RWPE2 (cell line): ENCODE results near the gene WRNIP1.

ENCODE experiments used
- ATAC-seq: fragments of 200-7000 bp; cut with Tn5 transposase; 3 replicates; pipeline ENCODE4 v1.9.1; 2021; ENCODE audit warnings: low read depth
- DNase-seq: peaks from one replicate; pipeline ENCODE4 v3.0.0-alpha.2; 2020; ENCODE audit warnings: low spot score
- H3K27ac ChIP-seq: fragments of 450-650 bp; 2 replicates; pipeline ENCODE4 v1.5.1; 2017; ENCODE audit warnings: mild to moderate bottlenecking; ENCODE audit not compliant: poor library complexity, severe bottlenecking
- H3K27me3 ChIP-seq: fragments of 250-450 bp; sonication (Bioruptor Pico); 2 replicates; pipeline ENCODE4 v1.5.1; 2021; ENCODE audit warnings: mild to moderate bottlenecking, moderate library complexity; ENCODE audit not compliant: insufficient read depth, poor library complexity, severe bottlenecking
- H3K36me3 ChIP-seq: fragments of 250-450 bp; sonication (Bioruptor Pico); 2 replicates; pipeline ENCODE4 v1.5.1; 2020; ENCODE audit warnings: low read depth, mild to moderate bottlenecking, moderate library complexity
- H3K4me1 ChIP-seq: fragments of 250-450 bp; sonication (Bioruptor Pico); 2 replicates; pipeline ENCODE4 v1.5.1; 2021; ENCODE audit warnings: mild to moderate bottlenecking, moderate library complexity; ENCODE audit not compliant: insufficient read depth, poor library complexity, severe bottlenecking
- H3K4me3 ChIP-seq: fragments of 250-450 bp; sonication (Bioruptor Pico); 2 replicates; pipeline ENCODE4 v1.5.1; 2021; ENCODE audit warnings: mild to moderate bottlenecking, moderate library complexity; ENCODE audit not compliant: severe bottlenecking
- H3K9me3 ChIP-seq: fragments of 250-450 bp; sonication (Bioruptor Pico); 2 replicates; pipeline ENCODE4 v1.5.1; 2021; ENCODE audit warnings: mild to moderate bottlenecking, moderate library complexity; ENCODE audit not compliant: severe bottlenecking
- CTCF ChIP-seq: fragments of 450-650 bp; IDR thresholded peaks from one replicate; pipeline ENCODE4 v1.5.1; 2017; ENCODE audit warnings: mild to moderate bottlenecking, moderate library complexity; ENCODE audit not compliant: poor library complexity, severe bottlenecking

Gene WRNIP1

GRCh38 chr6:2744209-2744771 is 20.9 kb upstream of the WRNIP1 start:
- Histone ChIP-seq H3K4me3 (no peak overlapping the region), H3K4me1 (no peaks in the 10 kb centered on the region), H3K9me3 (no peaks in the 10 kb centered on the region), H3K27me3 (no peaks in the 10 kb centered on the region), H3K36me3 (no peaks in the 10 kb centered on the region), H3K27ac (no peak overlapping the region)
- DNase-seq (no peak), ATAC-seq (no peak)
- peak; percentile 45 for TF ChIP-seq CTCF

GRCh38 chr6:2744778-2745177 is 20.4 kb upstream of the WRNIP1 start:
- no peak for DNase-seq
- no peaks in the 10 kb centered on the region for H3K4me1 ChIP-seq
- ATAC-seq: no peak

GRCh38 chr6:2745246-2745645 is 19.9 kb upstream of the WRNIP1 start:
- no peak for ATAC-seq
- Histone ChIP-seq H3K4me3 (no peak overlapping the region), H3K9me3 (no peaks in the 10 kb centered on the region), H3K36me3 (no peaks in the 10 kb centered on the region), H3K4me1 (no peaks in the 10 kb centered on the region), H3K27ac (no peak overlapping the region), H3K27me3 (no peaks in the 10 kb centered on the region)
- no peak for TF ChIP-seq CTCF
- no peak for DNase-seq

More at GRCh38 chr6:2744778-2745177, 20.4 kb upstream of the WRNIP1 start:
- Histone ChIP-seq H3K27me3 (no peaks in the 10 kb centered on the region), H3K27ac (no peak overlapping the region), H3K4me3 (no peak overlapping the region), H3K36me3 (no peaks in the 10 kb centered on the region), H3K9me3 (no peaks in the 10 kb centered on the region)
- peak; percentile 16 for TF ChIP-seq CTCF

- Histone ChIP-seq H3K4me1 (no peaks in the 10 kb centered on the region), H3K27ac (no peak overlapping the region), H3K36me3 (no peaks in the 10 kb centered on the region), H3K4me3 (no peak overlapping the region), H3K9me3 (no peaks in the 10 kb centered on the region), H3K27me3 (no peaks in the 10 kb centered on the region)
- no peak for TF ChIP-seq CTCF
- ATAC-seq (no peak), DNase-seq (no peak)
Observed at GRCh38 chr6:2746557-2747061, 18.6 kb upstream of the WRNIP1 start.

GRCh38 chr6:2748183-2748582 is 17.0 kb upstream of the WRNIP1 start:
- ATAC-seq (no peak), DNase-seq (no peak)
- Histone ChIP-seq H3K27ac (no peak overlapping the region), H3K9me3 (no peaks in the 10 kb centered on the region), H3K4me3 (no peak overlapping the region), H3K27me3 (no peaks in the 10 kb centered on the region), H3K4me1 (no peaks in the 10 kb centered on the region), H3K36me3 (no peaks in the 10 kb centered on the region)
- TF ChIP-seq CTCF: no peak
